HUES6 (cell line): Measurements from ENCODE around the gene NCKAP5.

Experiments
- H3K27ac ChIP-seq: 2 replicates; pipeline ENCODE4 v1.7.0; 2013; ENCODE audit warnings: low read depth, mild to moderate bottlenecking, low read length, inconsistent platforms
- H3K27me3 ChIP-seq: 2 replicates; pipeline ENCODE4 v1.6.1; 2013; ENCODE audit warnings: low read length; ENCODE audit not compliant: control insufficient read depth, insufficient read depth
- H3K36me3 ChIP-seq: 2 replicates; pipeline ENCODE4 v1.6.1; 2013; ENCODE audit warnings: low read length; ENCODE audit not compliant: control insufficient read depth, insufficient read depth
- H3K4me1 ChIP-seq: 2 replicates; pipeline ENCODE4 v1.6.1; 2013; ENCODE audit warnings: low read length; ENCODE audit not compliant: control insufficient read depth, insufficient read depth
- H3K4me3 ChIP-seq: 2 replicates; pipeline ENCODE4 v1.5.1; 2013; ENCODE audit warnings: low read depth, low read length
- H3K9ac ChIP-seq: one replicate; pipeline ENCODE4 v1.6.1; 2013; ENCODE audit warnings: mild to moderate bottlenecking, low read length
- H3K9me3 ChIP-seq: 2 replicates; pipeline ENCODE4 v1.6.1; 2013; ENCODE audit warnings: low read depth, low read length; ENCODE audit not compliant: control insufficient read depth, insufficient read depth

Gene NCKAP5

DNA sequence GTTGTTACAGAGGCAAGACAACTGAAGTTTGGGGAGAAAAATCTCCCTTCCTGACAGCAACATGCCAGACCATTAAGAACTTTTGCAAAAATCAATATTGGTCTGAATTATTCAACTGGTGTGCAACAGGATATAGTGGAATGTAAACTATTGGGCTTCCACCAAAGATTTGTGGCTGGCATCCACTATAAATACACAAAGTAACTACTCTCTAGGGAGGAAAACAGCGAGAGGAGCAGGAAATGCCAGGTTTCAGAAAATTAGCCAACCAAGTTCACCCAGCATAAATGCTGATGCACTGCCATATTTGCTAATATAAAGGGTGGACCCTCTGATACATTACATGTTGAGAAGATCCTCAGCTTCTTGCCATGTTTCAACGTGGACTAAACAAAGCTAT is 630.6 kb downstream of the NCKAP5 start:
- H3K36me3 ChIP-seq = no peaks in the 10 kb centered on the region
- H3K27me3 ChIP-seq = no peaks in the 10 kb centered on the region
- H3K9ac ChIP-seq = no peak overlapping the region
- no peaks in the 10 kb centered on the region for H3K9me3 ChIP-seq
- H3K4me1 ChIP-seq = no peaks in the 10 kb centered on the region
- H3K4me3 ChIP-seq = no peak overlapping the region
- no peak overlapping the region for H3K27ac ChIP-seq

DNA sequence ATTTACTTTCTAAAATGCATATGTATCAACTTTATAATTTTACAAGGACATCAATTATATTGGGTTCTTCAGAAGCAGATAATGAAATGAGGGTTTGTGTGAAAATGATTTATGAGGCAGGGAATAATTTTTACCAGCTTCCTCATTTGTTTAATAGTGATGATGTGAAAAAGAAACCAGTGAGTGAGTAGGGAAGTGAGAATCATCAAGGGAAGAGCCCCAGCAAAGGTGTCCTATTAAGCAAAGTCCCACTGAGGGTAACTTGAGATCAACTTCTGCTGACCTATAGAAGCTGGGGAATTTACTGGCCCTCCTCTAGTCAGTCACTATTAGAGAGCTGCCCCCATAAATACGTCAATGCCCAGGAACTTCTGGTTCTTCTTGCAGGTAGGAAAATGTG is 631.5 kb downstream of the NCKAP5 start:
- no peak overlapping the region for H3K4me3 ChIP-seq
- no peaks in the 10 kb centered on the region for H3K4me1 ChIP-seq
- no peaks in the 10 kb centered on the region for H3K36me3 ChIP-seq
- no peaks in the 10 kb centered on the region for H3K27me3 ChIP-seq
- no peak overlapping the region for H3K9ac ChIP-seq
- no peak overlapping the region for H3K27ac ChIP-seq
- H3K9me3 ChIP-seq = no peaks in the 10 kb centered on the region

DNA sequence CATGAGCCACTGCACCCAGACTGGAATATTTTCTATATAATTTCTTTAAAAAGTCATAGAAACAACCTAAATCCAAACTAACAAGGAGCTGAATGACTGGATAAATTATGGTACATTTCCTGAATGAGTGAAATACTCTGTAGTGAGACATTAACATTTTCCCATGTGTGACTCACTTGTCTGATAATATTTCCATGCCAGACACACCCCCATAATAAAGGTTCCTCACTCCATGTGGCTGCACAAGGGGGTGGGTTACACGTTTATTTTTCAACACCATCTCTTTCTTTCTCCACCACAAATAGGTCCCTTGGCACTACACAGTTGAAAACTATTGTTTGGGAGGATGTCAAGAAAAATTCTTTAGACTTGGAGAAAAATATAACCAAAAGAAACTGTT is 632.0 kb downstream of the NCKAP5 start:
- Histone ChIP-seq H3K4me3 (no peak overlapping the region), H3K27me3 (no peaks in the 10 kb centered on the region), H3K9ac (no peak overlapping the region), H3K4me1 (no peaks in the 10 kb centered on the region), H3K36me3 (no peaks in the 10 kb centered on the region), H3K27ac (no peak overlapping the region), H3K9me3 (no peaks in the 10 kb centered on the region)

DNA sequence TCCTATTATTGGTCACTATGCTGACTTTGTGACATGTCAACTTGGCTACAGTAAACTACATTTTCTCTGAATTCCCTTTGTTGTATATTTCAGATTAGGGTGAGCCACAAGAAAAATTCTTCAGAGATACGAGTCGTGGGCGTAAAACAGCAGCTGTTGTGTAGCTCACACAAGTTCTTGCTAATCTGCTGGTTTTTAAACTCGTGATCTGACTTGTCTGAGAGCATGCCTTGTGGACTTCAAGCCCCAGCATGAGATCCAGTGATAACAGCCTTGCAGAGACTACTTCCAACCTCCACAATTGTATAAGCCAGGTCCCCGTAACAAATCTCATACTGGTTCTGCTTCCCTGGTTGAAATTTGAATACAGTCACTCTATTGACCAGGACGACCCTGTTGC is 638.5 kb downstream of the NCKAP5 start:
- Histone ChIP-seq H3K27me3 (no peaks in the 10 kb centered on the region), H3K27ac (no peak overlapping the region), H3K4me3 (no peak overlapping the region), H3K4me1 (no peaks in the 10 kb centered on the region), H3K9me3 (no peaks in the 10 kb centered on the region), H3K36me3 (no peaks in the 10 kb centered on the region), H3K9ac (no peak overlapping the region)

DNA sequence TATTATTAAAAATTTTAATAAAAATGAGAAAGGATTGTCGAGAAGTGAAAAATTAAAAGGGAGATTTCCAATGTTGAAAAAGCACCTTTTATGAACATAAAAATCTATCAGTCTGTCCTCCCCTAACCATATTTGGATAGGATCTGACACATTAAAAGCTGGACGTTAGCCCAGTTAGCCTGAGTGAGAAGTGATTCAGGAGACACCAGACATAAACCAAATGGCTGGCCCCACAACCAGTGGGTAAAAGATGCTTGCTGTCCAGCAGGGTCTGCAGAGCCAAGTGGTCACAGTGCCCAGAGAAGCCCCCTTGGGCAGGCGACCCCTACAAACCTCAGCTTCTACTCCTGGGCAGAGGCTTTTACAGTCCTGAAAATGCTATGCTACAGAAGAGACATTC is 644.5 kb downstream of the NCKAP5 start:
- Histone ChIP-seq H3K4me1 (no peaks in the 10 kb centered on the region), H3K4me3 (no peak overlapping the region), H3K27ac (no peak overlapping the region), H3K27me3 (no peaks in the 10 kb centered on the region), H3K9ac (no peak overlapping the region), H3K9me3 (no peaks in the 10 kb centered on the region), H3K36me3 (no peaks in the 10 kb centered on the region)

DNA sequence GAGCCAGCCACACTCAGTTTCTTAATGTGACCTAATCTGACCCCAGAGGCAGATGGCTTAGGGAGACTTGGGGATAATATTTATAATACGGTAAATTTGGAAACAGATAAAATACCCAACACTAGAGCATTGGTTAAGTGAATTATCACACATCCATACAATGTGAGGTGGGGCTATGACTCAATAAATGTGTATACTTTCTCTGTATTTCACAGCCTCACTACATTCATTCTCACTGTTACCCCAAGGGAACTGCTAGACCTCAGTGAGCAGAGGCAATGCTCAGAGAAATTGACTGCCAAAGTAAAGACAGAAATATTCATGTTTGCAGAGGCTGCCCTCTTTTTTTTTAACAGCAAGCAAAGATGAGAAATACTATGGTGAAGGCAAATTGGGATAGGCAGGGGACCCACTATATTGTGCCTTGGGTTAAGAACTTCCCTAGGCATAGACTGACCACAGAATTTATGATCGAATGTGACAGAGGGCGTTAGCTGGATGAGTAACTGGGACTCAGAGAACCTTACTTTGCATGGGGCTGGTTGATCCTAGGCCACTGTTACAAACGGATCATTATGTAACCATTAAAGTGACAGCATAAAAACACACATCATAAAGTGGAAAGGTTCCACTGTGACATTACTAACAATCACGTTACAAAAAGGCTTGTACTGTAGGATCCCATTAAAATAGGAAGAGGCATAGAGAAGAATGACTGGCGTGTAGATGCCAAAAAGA is 652.3 kb downstream of the NCKAP5 start:
- no peaks in the 10 kb centered on the region for H3K36me3 ChIP-seq
- no peak overlapping the region for H3K27ac ChIP-seq
- no peak overlapping the region for H3K4me3 ChIP-seq
- no peaks in the 10 kb centered on the region for H3K27me3 ChIP-seq
- no peak overlapping the region for H3K9ac ChIP-seq
- H3K4me1 ChIP-seq = no peaks in the 10 kb centered on the region
- no peaks in the 10 kb centered on the region for H3K9me3 ChIP-seq

DNA sequence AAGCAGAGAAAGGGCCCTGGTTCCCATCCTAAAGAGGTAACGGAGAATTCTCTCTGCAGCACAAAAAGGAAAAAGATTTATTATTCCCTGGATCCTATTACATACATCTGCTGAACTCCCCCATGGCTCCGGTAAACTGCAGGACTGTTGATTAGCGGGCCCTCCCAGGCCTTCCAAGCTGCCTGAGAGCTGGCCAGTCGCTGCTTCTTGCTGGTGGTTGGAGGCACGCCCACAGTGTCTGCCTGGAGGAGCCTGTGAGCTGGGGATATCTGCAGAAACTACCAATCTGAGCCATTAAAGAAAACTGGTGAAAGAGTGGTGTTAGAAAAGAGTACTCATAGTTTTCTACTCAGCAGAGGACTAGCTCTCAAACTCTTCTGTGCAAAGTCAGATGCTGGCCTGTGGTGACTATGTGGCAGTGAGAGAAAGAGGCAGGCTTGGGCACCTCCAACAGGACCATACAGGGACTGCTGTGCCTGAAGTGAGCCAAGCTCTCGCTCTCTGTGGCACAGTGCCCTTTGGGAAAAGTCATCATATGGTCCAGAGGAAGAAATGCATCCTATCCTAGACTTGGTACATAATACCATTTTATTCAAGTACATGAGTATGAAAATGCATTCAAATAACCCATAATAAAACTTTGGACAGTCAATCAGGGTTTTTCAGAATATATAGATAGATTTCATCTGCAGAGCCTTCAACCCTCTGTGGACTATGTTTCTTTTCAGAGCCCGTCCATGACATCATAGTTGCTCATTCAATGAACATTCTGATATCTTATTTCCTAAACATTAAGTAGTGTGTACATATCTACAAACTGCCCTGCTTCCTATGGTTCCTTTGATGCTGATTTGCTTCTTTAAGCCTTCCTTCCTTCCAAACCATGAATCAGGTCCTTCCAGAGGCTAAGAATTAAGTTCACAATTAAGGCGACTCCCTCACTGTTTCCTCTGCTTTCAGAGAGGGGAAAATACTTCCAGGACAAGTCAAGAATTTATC is 656.2 kb downstream of the NCKAP5 start:
- no peak overlapping the region for H3K4me3 ChIP-seq
- no peaks in the 10 kb centered on the region for H3K36me3 ChIP-seq
- no peaks in the 10 kb centered on the region for H3K4me1 ChIP-seq
- H3K27me3 ChIP-seq = no peaks in the 10 kb centered on the region
- no peak overlapping the region for H3K9ac ChIP-seq
- no peak overlapping the region for H3K27ac ChIP-seq
- no peaks in the 10 kb centered on the region for H3K9me3 ChIP-seq

DNA sequence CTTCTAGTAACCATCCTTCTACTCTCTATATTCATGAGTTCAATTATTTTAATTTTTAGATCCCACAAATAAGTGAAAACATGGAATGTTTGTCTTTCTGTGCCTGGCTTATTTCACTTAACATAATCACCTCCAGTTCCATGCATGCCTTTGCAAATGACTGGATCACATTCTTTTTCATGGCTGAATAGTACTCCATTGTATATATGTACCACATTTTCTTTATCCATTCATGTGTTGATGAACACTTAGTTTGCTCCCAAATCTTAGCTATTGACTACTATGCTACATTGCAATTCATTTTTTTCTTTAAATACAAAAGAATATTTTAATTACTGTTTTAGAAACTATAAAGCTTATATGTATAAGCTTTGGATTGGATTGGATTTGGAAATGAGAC is 657.8 kb downstream of the NCKAP5 start:
- Histone ChIP-seq H3K4me1 (no peaks in the 10 kb centered on the region), H3K27ac (no peak overlapping the region), H3K4me3 (no peak overlapping the region), H3K36me3 (no peaks in the 10 kb centered on the region), H3K27me3 (no peaks in the 10 kb centered on the region), H3K9me3 (no peaks in the 10 kb centered on the region), H3K9ac (no peak overlapping the region)

DNA sequence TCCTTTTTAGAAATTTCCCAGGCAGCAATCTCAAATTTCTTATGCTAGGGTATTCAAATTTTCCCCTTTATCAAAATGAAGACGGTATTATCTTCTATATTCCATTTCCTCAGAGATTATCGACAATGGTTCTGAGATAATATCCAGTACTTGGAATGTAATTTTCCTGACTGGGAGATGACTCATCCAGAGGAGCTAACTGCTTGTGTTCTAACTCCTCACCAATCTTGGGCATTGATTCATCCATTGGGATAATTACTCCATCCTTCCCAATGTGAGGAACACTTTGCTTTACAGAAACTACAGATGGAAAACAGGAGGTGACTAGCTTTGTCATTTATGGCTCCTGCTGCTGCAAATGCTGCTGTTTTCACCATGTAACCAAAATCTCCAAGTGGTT is 658.8 kb downstream of the NCKAP5 start:
- Histone ChIP-seq H3K27me3 (no peaks in the 10 kb centered on the region), H3K4me1 (no peaks in the 10 kb centered on the region), H3K9ac (no peak overlapping the region), H3K9me3 (no peaks in the 10 kb centered on the region), H3K4me3 (no peak overlapping the region), H3K36me3 (no peaks in the 10 kb centered on the region), H3K27ac (no peak overlapping the region)

DNA sequence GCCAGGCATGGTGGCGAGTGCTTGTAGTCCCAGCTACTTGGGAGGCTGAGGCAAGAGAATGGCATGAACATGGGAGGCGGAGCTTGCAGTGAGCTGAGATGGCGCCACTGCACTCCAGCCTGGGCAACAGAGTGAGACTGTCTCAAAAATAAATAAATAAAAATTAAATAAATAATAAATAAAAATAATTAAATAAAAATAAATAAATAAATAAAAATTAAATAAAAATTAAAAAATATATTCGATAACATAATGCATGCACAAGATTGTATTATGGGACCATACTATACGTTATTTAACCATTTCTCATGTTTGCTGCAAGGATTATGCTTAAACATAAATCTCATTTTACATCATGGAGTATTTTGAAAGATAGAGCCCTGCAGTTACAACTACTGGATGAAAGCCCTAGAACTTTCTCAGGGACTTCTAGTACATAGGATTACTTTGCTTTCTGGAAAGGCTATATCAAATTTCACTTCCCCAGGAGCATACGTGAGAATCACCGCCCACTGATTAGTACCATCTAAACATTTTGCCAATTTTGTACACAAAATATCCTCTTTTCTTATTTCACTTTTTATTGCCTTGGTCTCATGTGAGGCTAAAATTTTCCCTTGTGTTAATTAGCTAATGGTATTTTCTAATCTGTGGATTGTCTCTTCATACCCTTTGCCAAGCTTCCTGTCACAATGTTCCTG is 664.0 kb downstream of the NCKAP5 start:
- no peak overlapping the region for H3K4me3 ChIP-seq
- H3K9me3 ChIP-seq = no peaks in the 10 kb centered on the region
- H3K9ac ChIP-seq = no peak overlapping the region
- no peaks in the 10 kb centered on the region for H3K4me1 ChIP-seq
- no peaks in the 10 kb centered on the region for H3K36me3 ChIP-seq
- no peak overlapping the region for H3K27ac ChIP-seq
- H3K27me3 ChIP-seq = no peaks in the 10 kb centered on the region

DNA sequence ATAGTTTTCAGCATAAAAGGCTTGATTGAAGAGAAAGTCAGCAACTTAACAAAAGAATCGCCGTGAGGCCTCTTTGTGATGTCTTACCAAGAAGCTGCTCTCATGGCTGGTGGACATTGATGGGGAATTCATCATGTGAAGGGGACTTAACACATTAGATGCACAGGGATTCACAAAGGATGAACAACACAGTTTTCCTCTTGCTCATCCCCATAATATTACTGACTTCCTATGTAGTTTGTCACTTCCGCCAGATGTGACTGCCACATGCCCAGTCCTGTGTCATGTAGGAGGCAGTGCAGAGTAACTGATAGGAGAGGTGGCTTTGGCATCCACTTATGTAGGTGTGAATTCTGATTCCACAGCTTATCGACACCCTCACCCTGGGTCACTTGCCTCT is 665.6 kb downstream of the NCKAP5 start:
- Histone ChIP-seq H3K27ac (no peak overlapping the region), H3K9me3 (no peaks in the 10 kb centered on the region), H3K36me3 (no peaks in the 10 kb centered on the region), H3K4me1 (no peaks in the 10 kb centered on the region), H3K4me3 (no peak overlapping the region), H3K9ac (no peak overlapping the region), H3K27me3 (no peaks in the 10 kb centered on the region)
